Stimulated activated CD4-positive, alpha-beta T cell treated with anti-CD3 and anti-CD28 coated beads, TNF-alpha, amount 100 ng/mL, for 4 hours (primary cell): ENCODE data around the gene HCRTR2.
"Not testable (repeated sequence)": the region's sequence is repeated elsewhere in the genome, so short reads cannot be mapped to it uniquely, and the experiment has no call there.

Source experiments
- DNase-seq, 3 experiments: peaks; one replicate each; pipeline ENCODE4 v3.0.0-alpha.2; 2020; ENCODE audit warnings: low read depth in 3 of 3

HCRTR2 gene

GRCh38 chr6:55212156-55212555 is 37.8 kb downstream of the HCRTR2 start:
- no peak for DNase-seq

- no peak for DNase-seq
Measured at GRCh38 chr6:55220961-55221360, 46.6 kb downstream of the HCRTR2 start.

- no peak for DNase-seq
Measured at GRCh38 chr6:55227862-55228261, 53.5 kb downstream of the HCRTR2 start.

GRCh38 chr6:55239099-55239498 is 64.8 kb downstream of the HCRTR2 start:
- no peak for DNase-seq

- not testable (repeated sequence) for DNase-seq
Measured at GRCh38 chr6:55240975-55241605, 66.8 kb downstream of the HCRTR2 start.

GRCh38 chr6:55250400-55250799 is 76.1 kb downstream of the HCRTR2 start:
- no peak for DNase-seq

- no peak for DNase-seq
Measured at GRCh38 chr6:55255113-55255512, 80.8 kb downstream of the HCRTR2 start.

GRCh38 chr6:55260181-55260580 is 85.9 kb downstream of the HCRTR2 start:
- no peak for DNase-seq

- no peak for DNase-seq
Measured at GRCh38 chr6:55265409-55266114, 91.2 kb downstream of the HCRTR2 start.

GRCh38 chr6:55266896-55267295 is 92.6 kb downstream of the HCRTR2 start:
- no peak for DNase-seq

GRCh38 chr6:55276745-55277530 is 102.6 kb downstream of the HCRTR2 start:
- no peak for DNase-seq

- no peak for DNase-seq
Measured at GRCh38 chr6:55277646-55278045, 103.3 kb downstream of the HCRTR2 start.

- DNase-seq = no peak
Measured at GRCh38 chr6:55281215-55281614, 106.9 kb downstream of the HCRTR2 start.

GRCh38 chr6:55282115-55282514 is 107.8 kb downstream of the HCRTR2 start:
- no peak for DNase-seq

GRCh38 chr6:55286824-55287223 is 112.5 kb downstream of the HCRTR2 start:
- DNase-seq = no peak

GRCh38 chr6:55290736-55291135 is 116.4 kb downstream of the HCRTR2 start:
- no peak for DNase-seq

GRCh38 chr6:55293116-55293515 is 118.8 kb downstream of the HCRTR2 start:
- DNase-seq = no peak

GRCh38 chr6:55297214-55297613 is 122.9 kb downstream of the HCRTR2 start:
- not testable (repeated sequence) for DNase-seq

- no peak for DNase-seq
Measured at GRCh38 chr6:55299286-55299985, 125.1 kb downstream of the HCRTR2 start.

GRCh38 chr6:55304747-55305146 is 130.4 kb downstream of the HCRTR2 start:
- DNase-seq = no peak

- no peak for DNase-seq
Measured at GRCh38 chr6:55319961-55320695, 145.8 kb downstream of the HCRTR2 start.
